Testis (tissue), 2 donors: ENCODE measurements around the gene PFDN5.
A peak's percentile ranks its signal among the peaks of the same experiment; 100 is the strongest.

Experiments
- CTCF ChIP-seq, 3 experiments: fragments of 450-650 bp in 2 of 3; fragments of 200-600 bp in 1 of 3; sonication (generic) in 1 of 3; IDR thresholded peaks; one replicate each; pipeline ENCODE4 v1.5.1; 2016 to 2019; ENCODE audit warnings: antibody characterized with exemption in 3 of 3, mild to moderate bottlenecking in 2 of 3, moderate library complexity in 1 of 3
- POLR2A ChIP-seq: fragments of 450-650 bp; IDR thresholded peaks from one replicate; pipeline ENCODE4 v1.6.1; 2017; ENCODE audit warnings: antibody characterized with exemption, mild to moderate bottlenecking, moderate library complexity

- TF ChIP-seq POLR2A = no peak
- TF ChIP-seq CTCF (IDR thresholded peaks at IDR 0.05) = peak; percentile 40 to 60 (median 58)
These were observed 49.6 kb downstream of the PFDN5 start for GRCh38 chr12:53344824-53345485.
